ENCODE results near the gene HPS1. TPM values are rescaled to one million over a fixed set of nuclear protein-coding genes. Genes with fewer than 3 reads are reported as not detected.

HPS1 gene
- polyA plus RNA-seq, 1 donor, result 84.2 TPM

- Histone ChIP-seq H3K36me3 (ENCODE audit: control insufficient read depth, insufficient read depth, low read length) (no peaks in the 10 kb centered on the region), H3K4me1 (ENCODE audit: control insufficient read depth, insufficient read depth, low read length) (peaks cover 9% of the 10 kb centered on the region), H3K27me3 (ENCODE audit: control insufficient read depth, insufficient read depth, low read length) (no peaks in the 10 kb centered on the region), H3K9me3 (ENCODE audit: control insufficient read depth, low read depth, low read length) (no peaks in the 10 kb centered on the region), H3K4me3 (ENCODE audit: low read length) (no peak overlapping the region), H3K27ac (ENCODE audit: low read length) (no peak overlapping the region)
- no peak for DNase-seq
- no CpG with 5 or more reads among the region's 8 CpGs for WGBS (ENCODE audit: insufficient coverage, low lambda C conversion rate)
Observed at GRCh38 chr10:98463976-98464754, 17.4 kb upstream of the HPS1 start.

- H3K36me3 ChIP-seq (ENCODE audit: control insufficient read depth, insufficient read depth, low read length), result no peaks in the 10 kb centered on the region
- no peak overlapping the region for H3K27ac ChIP-seq (ENCODE audit: low read length)
- DNase-seq, result no peak
- no peaks in the 10 kb centered on the region for H3K9me3 ChIP-seq (ENCODE audit: control insufficient read depth, low read depth, low read length)
- H3K27me3 ChIP-seq (ENCODE audit: control insufficient read depth, insufficient read depth, low read length), result no peaks in the 10 kb centered on the region
- WGBS (ENCODE audit: insufficient coverage, low lambda C conversion rate), result 80% methylated on average over 1 of the region's 6 CpGs
- peaks cover 9% of the 10 kb centered on the region for H3K4me1 ChIP-seq (ENCODE audit: control insufficient read depth, insufficient read depth, low read length)
- H3K4me3 ChIP-seq (ENCODE audit: low read length), result no peak overlapping the region
Observed at GRCh38 chr10:98463016-98463415, 16.3 kb upstream of the HPS1 start.

- no peak overlapping the region for H3K4me3 ChIP-seq (ENCODE audit: low read length)
- no peak for DNase-seq
- H3K4me1 ChIP-seq (ENCODE audit: control insufficient read depth, insufficient read depth, low read length), result peaks cover 9% of the 10 kb centered on the region
- no peaks in the 10 kb centered on the region for H3K9me3 ChIP-seq (ENCODE audit: control insufficient read depth, low read depth, low read length)
- H3K36me3 ChIP-seq (ENCODE audit: control insufficient read depth, insufficient read depth, low read length), result no peaks in the 10 kb centered on the region
- no peaks in the 10 kb centered on the region for H3K27me3 ChIP-seq (ENCODE audit: control insufficient read depth, insufficient read depth, low read length)
- peak overlapping the region; percentile 59 for H3K27ac ChIP-seq (ENCODE audit: low read length)
- WGBS (ENCODE audit: insufficient coverage, low lambda C conversion rate), result 80% methylated on average over 2 of the region's 3 CpGs
Observed at GRCh38 chr10:98461500-98461842, 14.7 kb upstream of the HPS1 start.

GRCh38 chr10:98460837-98461499, 14.2 kb upstream of the HPS1 start:
- peak overlapping the region; percentile 59 for H3K27ac ChIP-seq (ENCODE audit: low read length)
- H3K4me3 ChIP-seq (ENCODE audit: low read length), result no peak overlapping the region
- H3K36me3 ChIP-seq (ENCODE audit: control insufficient read depth, insufficient read depth, low read length), result no peaks in the 10 kb centered on the region
- H3K27me3 ChIP-seq (ENCODE audit: control insufficient read depth, insufficient read depth, low read length), result no peaks in the 10 kb centered on the region
- no CpG with 5 or more reads among the region's 3 CpGs for WGBS (ENCODE audit: insufficient coverage, low lambda C conversion rate)
- DNase-seq, result peak; percentile 92 to 96
- H3K9me3 ChIP-seq (ENCODE audit: control insufficient read depth, low read depth, low read length), result no peaks in the 10 kb centered on the region
- peaks cover 9% of the 10 kb centered on the region for H3K4me1 ChIP-seq (ENCODE audit: control insufficient read depth, insufficient read depth, low read length)

DNA sequence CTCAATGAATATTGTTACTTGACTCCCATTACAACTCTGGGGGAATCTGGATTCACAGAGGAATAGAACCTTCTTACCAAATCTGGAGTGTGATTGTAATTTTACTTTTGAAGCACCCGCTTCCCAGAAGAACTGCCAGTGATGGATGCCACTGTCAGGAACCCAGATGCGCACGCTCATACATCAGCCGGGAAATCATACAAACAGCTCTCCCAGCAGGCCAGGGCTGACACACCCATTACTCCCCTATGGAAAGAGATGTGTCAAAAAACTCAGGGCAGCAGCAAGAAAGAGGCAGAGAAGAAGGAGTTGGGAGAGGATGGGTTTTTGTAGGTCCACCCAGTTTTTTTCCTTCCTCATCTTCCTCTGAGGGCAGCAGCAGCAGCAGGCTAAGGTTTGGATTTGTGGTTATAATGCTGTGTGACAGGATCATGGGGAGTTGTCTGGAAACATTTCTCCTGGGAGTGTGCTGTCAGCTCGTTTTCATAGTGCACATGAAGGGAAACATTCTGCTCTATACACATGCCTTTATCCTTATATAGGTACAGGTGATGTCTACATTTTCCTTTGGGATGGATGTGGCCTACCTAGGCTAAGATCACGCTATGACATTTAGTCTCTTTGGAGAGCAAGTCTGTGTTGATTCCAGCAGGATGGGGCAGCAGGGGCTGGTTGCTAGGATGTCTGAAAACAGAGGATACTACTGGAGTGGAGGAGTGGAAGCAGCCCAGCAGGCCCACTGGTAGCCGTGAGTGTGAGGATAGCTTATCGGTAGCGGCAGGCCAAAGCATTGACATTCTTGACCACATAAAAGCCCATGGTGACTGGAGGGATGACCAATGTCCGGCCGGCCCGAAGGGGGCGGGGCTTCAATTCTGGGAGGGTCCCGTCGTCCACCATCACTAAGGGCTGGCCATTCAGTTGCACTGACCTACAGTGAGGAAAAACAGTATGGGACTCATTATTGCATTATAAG, 12.4 kb upstream of the HPS1 start:
- H3K27me3 ChIP-seq (ENCODE audit: control insufficient read depth, insufficient read depth, low read length), result no peaks in the 10 kb centered on the region
- H3K27ac ChIP-seq (ENCODE audit: low read length), result no peak overlapping the region
- no peak overlapping the region for H3K4me3 ChIP-seq (ENCODE audit: low read length)
- no peaks in the 10 kb centered on the region for H3K36me3 ChIP-seq (ENCODE audit: control insufficient read depth, insufficient read depth, low read length)
- no peak for DNase-seq
- no peaks in the 10 kb centered on the region for H3K9me3 ChIP-seq (ENCODE audit: control insufficient read depth, low read depth, low read length)
- no CpG with 5 or more reads among the region's 15 CpGs for WGBS (ENCODE audit: insufficient coverage, low lambda C conversion rate)
- peaks cover 9% of the 10 kb centered on the region for H3K4me1 ChIP-seq (ENCODE audit: control insufficient read depth, insufficient read depth, low read length)

DNA sequence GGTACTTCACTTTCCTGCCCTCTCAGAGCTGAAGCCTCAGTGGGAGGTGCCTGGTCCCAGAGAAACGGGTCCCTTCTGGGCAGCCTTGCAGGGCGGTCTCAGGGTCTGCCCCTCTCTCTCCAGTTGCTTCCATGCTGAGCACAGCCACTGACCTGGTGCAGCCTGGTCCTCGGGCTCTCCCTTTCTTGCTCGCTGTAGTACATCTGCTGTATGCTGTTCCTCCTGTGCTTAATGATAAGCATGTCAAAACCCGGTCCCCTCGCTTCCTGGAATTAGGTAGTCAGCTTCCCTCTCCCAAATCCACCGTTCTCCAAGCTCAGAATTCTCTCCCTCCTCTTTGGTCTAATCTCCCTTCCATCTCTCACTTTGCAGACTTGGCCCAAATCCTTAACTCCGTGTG, 11.0 kb upstream of the HPS1 start:
- no peaks in the 10 kb centered on the region for H3K36me3 ChIP-seq (ENCODE audit: control insufficient read depth, insufficient read depth, low read length)
- no peak overlapping the region for H3K27ac ChIP-seq (ENCODE audit: low read length)
- H3K4me1 ChIP-seq (ENCODE audit: control insufficient read depth, insufficient read depth, low read length), result peaks cover 9% of the 10 kb centered on the region
- H3K9me3 ChIP-seq (ENCODE audit: control insufficient read depth, low read depth, low read length), result no peaks in the 10 kb centered on the region
- no peak overlapping the region for H3K4me3 ChIP-seq (ENCODE audit: low read length)
- DNase-seq, result no peak
- no peaks in the 10 kb centered on the region for H3K27me3 ChIP-seq (ENCODE audit: control insufficient read depth, insufficient read depth, low read length)
- WGBS (ENCODE audit: insufficient coverage, low lambda C conversion rate), result no CpG with 5 or more reads among the region's 8 CpGs

DNA sequence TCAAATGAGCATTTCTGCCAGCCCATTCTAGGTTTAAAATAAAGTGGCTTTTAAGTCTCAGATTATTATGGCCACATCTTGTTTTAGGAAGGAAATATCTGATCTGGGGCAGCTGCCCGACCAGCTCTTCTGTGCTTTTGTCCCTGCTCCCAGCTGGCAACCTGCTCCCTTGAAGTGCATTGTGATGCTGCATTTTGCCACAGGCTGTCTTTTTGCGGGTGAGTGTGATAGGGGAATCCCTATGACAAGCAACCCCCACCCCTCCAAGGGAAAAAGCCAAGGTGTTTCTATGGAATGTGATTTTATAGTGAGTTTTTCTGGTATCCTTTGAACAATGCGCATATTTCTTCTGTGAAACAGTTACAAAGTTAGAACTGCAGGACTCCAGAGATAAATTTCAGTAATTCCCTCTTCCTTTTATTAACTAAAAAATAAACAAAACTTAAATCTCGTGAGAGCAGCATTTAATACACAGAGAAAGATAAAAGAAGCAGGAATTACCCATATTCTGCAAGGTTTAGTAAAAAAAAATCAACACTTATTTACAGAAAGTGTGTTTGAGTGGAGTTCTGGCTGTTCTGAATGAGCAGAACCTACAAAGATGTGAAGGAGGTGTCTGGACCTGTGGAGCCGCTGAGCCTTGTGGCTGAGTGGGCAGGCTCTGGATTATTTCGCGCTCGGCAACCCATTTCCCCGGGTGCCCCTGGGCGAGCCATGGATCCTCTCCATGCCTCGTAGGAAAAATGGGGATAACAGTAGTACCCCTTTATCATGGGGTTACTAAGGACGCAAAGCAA, 10.1 kb upstream of the HPS1 start:
- H3K4me3 ChIP-seq (ENCODE audit: low read length), result no peak overlapping the region
- no peaks in the 10 kb centered on the region for H3K27me3 ChIP-seq (ENCODE audit: control insufficient read depth, insufficient read depth, low read length)
- 40% methylated on average over 2 of the region's 12 CpGs for WGBS (ENCODE audit: insufficient coverage, low lambda C conversion rate)

GRCh38 chr10:98456043-98456570, 9.4 kb upstream of the HPS1 start:
- H3K4me1 ChIP-seq (ENCODE audit: control insufficient read depth, insufficient read depth, low read length), result peaks cover 7% of the 10 kb centered on the region
- no peak overlapping the region for H3K4me3 ChIP-seq (ENCODE audit: low read length)
- H3K9me3 ChIP-seq (ENCODE audit: control insufficient read depth, low read depth, low read length), result no peaks in the 10 kb centered on the region
- no CpG with 5 or more reads among the region's 4 CpGs for WGBS (ENCODE audit: insufficient coverage, low lambda C conversion rate)
- DNase-seq, result no peak
- no peaks in the 10 kb centered on the region for H3K27me3 ChIP-seq (ENCODE audit: control insufficient read depth, insufficient read depth, low read length)
- H3K36me3 ChIP-seq (ENCODE audit: control insufficient read depth, insufficient read depth, low read length), result no peaks in the 10 kb centered on the region
- no peak overlapping the region for H3K27ac ChIP-seq (ENCODE audit: low read length)

More for the DNA sequence above, 10.1 kb upstream of the HPS1 start:
- DNase-seq, result no peak
- peaks cover 9% of the 10 kb centered on the region for H3K4me1 ChIP-seq (ENCODE audit: control insufficient read depth, insufficient read depth, low read length)
- H3K9me3 ChIP-seq (ENCODE audit: control insufficient read depth, low read depth, low read length), result no peaks in the 10 kb centered on the region
- no peak overlapping the region for H3K27ac ChIP-seq (ENCODE audit: low read length)
- H3K36me3 ChIP-seq (ENCODE audit: control insufficient read depth, insufficient read depth, low read length), result no peaks in the 10 kb centered on the region

- no peaks in the 10 kb centered on the region for H3K27me3 ChIP-seq (ENCODE audit: control insufficient read depth, insufficient read depth, low read length)
Observed at GRCh38 chr10:98453729-98454128, 7.0 kb upstream of the HPS1 start.

More at GRCh38 chr10:98453729-98454128, 7.0 kb upstream of the HPS1 start:
- Histone ChIP-seq H3K4me3 (ENCODE audit: low read length) (no peak overlapping the region), H3K27ac (ENCODE audit: low read length) (no peak overlapping the region), H3K36me3 (ENCODE audit: control insufficient read depth, insufficient read depth, low read length) (no peaks in the 10 kb centered on the region), H3K4me1 (ENCODE audit: control insufficient read depth, insufficient read depth, low read length) (no peaks in the 10 kb centered on the region), H3K9me3 (ENCODE audit: control insufficient read depth, low read depth, low read length) (no peaks in the 10 kb centered on the region)
- no peak for DNase-seq
- no CpG with 5 or more reads among the region's 2 CpGs for WGBS (ENCODE audit: insufficient coverage, low lambda C conversion rate)
